Pancreas (tissue), 10 donors: ENCODE results near the gene SPATS2. TPM values are rescaled to one million over a fixed set of nuclear protein-coding genes. Genes with fewer than 3 reads are reported as not detected.

Source experiments
- ATAC-seq, 4 donors: fragments of 200-7000 bp; cut with Tn5 transposase; one replicate each; pipeline versions ENCODE4 v1.8.0 to v1.9.1; 2020; ENCODE audit warnings: mild to moderate bottlenecking in 4 of 4, moderate library complexity in 4 of 4
- DNase-seq, 6 donors: peaks; one replicate each; pipeline ENCODE4 v3.0.0-alpha.2; 2020
- FAIRE-seq: peaks from 2 replicates; lab custom pipeline; 2012; peaks lifted over from hg19 to GRCh38; lab: Jason Lieb, UNC
- H3K27ac ChIP-seq, 4 donors: fragments of 200-600 bp; sonication (generic); 1 replicate in 3 of 4; 2 replicates in 1 of 4; pipeline versions ENCODE4 v1.5.0 to v1.8.0; 2020
- H3K27me3 ChIP-seq, 4 donors: fragments of 200-600 bp; one replicate each; pipeline ENCODE4 v1.8.0; 2021
- H3K36me3 ChIP-seq, 3 donors: fragments of 200-600 bp; sonication (generic) in 1 of 3; one replicate each; pipeline versions ENCODE4 v1.5.0 to v1.8.0; 2020 to 2021
- H3K4me1 ChIP-seq, 3 donors: fragments of 200-600 bp; one replicate each; pipeline ENCODE4 v1.8.0; 2021
- H3K4me3 ChIP-seq, 4 donors: fragments of 200-600 bp; sonication (generic) in 2 of 4; one replicate each; pipeline versions ENCODE4 v1.5.0 to v1.8.0; 2020 to 2021
- H3K9me3 ChIP-seq, 4 donors: fragments of 200-600 bp; one replicate each; pipeline ENCODE4 v1.8.0; 2021
- WGBS, 2 donors: extraction: QIAGEN DNeasy Blood & Tissue Kit; methylation state at CpG; one replicate each; pipeline ENCODE4 v1.1.7; 2013; 5-methylcytosine and 5-hydroxymethylcytosine counted together
- intact Hi-C, 3 donors: fragments of 100-400 bp; cut with DNase I; formaldehyde crosslinking; loops; one replicate each; pipeline versions ENCODE4 v1.11.1 to v1.14.2; 2022
- polyA plus RNA-seq, 2 donors: library from polyadenylated mRNA; stranded (reverse); fragments of 200-250 nt; gene quantifications; one replicate each; pipeline ENCODE4 v1.2.3, GENCODE V29; 2013
- total RNA-seq, 6 donors: library from RNA; stranded (reverse); fragmentation: NEBNext Ultra II Directional in 4 of 6; extraction: Animal tissue kit (Norgen Biotek cat#: 25700) in 4 of 6; gene quantifications; one replicate each; pipeline versions ENCODE4 v1.2.1 to v1.2.4, GENCODE V29; 2021 to 2023
- TF ChIP-seq, protein P1 (sequence below), 4 donors: fragments of 200-600 bp; sonication (generic) in 3 of 4; IDR thresholded peaks; one replicate each; pipeline versions ENCODE4 v1.5.0 to v1.8.0; 2021; ENCODE audit warnings: antibody characterized with exemption in 4 of 4
- donor health status: healthy with polysubstance abuse.
- donor health status: DM: no; HTN: no; CAD: no; lungs with moderate emphysema.
- donor health status: DM: no; HTN: no; CAD: no.
- donor health status: control.
- donor health status: control.
- donor health status: Bipolar disorder and iron deficiency.
- donor health status: DM: yes; HTN: yes; CAD: no.
- donor health status: DM: no; HTN: no; CAD: no.
- donor health status: DM: no; HTN: no; CAD: no.
- donor health status: DM: yes; HTN: yes; CAD: no.

The SPATS2 gene
- total and polyA plus RNA-seq, 8 donors = 7.2 to 12.5 (median 9.4) TPM

DNA sequence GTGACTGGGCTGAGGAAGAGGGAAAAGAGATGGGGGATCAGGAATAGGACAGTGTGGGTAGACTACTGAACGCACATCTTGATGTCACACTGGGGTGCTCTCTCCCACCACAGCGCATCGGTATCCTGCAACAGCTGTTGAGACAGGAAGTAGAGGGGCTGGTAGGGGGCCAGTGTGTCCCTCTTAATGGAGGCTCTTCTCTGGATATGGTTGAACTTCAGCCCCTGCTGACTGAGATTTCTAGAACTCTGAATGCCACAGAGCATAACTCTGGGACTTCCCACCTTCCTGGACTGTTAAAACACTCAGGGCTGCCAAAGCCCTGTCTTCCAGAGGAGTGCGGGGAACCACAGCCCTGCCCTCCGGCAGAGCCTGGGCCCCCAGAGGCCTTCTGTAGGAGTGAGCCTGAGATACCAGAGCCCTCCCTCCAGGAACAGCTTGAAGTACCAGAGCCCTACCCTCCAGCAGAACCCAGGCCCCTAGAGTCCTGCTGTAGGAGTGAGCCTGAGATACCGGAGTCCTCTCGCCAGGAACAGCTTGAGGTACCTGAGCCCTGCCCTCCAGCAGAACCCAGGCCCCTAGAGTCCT is 37.1 kb upstream of the SPATS2 start:
- TF ChIP-seq, protein P1, sequence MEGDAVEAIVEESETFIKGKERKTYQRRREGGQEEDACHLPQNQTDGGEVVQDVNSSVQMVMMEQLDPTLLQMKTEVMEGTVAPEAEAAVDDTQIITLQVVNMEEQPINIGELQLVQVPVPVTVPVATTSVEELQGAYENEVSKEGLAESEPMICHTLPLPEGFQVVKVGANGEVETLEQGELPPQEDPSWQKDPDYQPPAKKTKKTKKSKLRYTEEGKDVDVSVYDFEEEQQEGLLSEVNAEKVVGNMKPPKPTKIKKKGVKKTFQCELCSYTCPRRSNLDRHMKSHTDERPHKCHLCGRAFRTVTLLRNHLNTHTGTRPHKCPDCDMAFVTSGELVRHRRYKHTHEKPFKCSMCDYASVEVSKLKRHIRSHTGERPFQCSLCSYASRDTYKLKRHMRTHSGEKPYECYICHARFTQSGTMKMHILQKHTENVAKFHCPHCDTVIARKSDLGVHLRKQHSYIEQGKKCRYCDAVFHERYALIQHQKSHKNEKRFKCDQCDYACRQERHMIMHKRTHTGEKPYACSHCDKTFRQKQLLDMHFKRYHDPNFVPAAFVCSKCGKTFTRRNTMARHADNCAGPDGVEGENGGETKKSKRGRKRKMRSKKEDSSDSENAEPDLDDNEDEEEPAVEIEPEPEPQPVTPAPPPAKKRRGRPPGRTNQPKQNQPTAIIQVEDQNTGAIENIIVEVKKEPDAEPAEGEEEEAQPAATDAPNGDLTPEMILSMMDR (IDR thresholded peaks at IDR 0.05) = no peak
- H3K27me3 ChIP-seq = no peaks in the 10 kb centered on the region
- peaks cover 0 to 4% (median 3%) of the 10 kb centered on the region in 3 donors for H3K4me1 ChIP-seq
- intact Hi-C loops = no loop called here
- WGBS, 2 donors = 94 to 97% methylated on average over 7 of the region's 7 CpGs
- no peak for ATAC-seq
- no peak overlapping the region for H3K4me3 ChIP-seq
- no peak overlapping the region for H3K27ac ChIP-seq
- FAIRE-seq = no peak
- no peak for DNase-seq
- H3K9me3 ChIP-seq = no peaks in the 10 kb centered on the region
- no peaks in the 10 kb centered on the region for H3K36me3 ChIP-seq

DNA sequence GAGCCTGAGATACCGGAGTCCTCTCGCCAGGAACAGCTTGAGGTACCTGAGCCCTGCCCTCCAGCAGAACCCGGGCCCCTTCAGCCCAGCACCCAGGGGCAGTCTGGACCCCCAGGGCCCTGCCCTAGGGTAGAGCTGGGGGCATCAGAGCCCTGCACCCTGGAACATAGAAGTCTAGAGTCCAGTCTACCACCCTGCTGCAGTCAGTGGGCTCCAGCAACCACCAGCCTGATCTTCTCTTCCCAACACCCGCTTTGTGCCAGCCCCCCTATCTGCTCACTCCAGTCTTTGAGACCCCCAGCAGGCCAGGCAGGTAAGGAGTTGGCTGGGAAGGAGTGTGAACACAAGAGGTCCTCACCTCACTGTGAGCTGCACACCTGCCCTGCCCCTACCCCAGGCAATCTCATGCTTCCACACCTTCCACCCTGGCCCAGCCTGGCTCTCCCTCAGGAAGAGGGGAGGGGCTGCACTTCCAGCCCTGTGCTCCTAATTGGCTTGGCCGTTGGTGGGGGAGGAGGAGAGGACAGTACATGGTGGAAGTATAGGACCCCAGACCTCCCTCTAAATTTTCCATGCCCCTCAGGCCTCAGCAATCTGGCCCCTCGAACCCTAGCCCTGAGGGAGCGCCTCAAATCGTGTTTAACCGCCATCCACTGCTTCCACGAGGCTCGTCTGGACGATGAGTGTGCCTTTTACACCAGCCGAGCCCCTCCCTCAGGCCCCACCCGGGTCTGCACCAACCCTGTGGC is 36.5 kb upstream of the SPATS2 start:
- Histone ChIP-seq H3K4me1 (peaks cover 0 to 4% (median 3%) of the 10 kb centered on the region in 3 donors), H3K4me3 (no peak overlapping the region), H3K36me3 (no peaks in the 10 kb centered on the region), H3K27me3 (no peaks in the 10 kb centered on the region), H3K27ac (no peak overlapping the region), H3K9me3 (no peaks in the 10 kb centered on the region)
- 57 to 61% methylated on average over 14 of the region's 14 CpGs for WGBS, 2 donors
- DNase-seq (no peak), FAIRE-seq (no peak), ATAC-seq (no peak)
- TF ChIP-seq, protein P1 (IDR thresholded peaks at IDR 0.05) = no peak
- intact Hi-C loops = no loop called here

DNA sequence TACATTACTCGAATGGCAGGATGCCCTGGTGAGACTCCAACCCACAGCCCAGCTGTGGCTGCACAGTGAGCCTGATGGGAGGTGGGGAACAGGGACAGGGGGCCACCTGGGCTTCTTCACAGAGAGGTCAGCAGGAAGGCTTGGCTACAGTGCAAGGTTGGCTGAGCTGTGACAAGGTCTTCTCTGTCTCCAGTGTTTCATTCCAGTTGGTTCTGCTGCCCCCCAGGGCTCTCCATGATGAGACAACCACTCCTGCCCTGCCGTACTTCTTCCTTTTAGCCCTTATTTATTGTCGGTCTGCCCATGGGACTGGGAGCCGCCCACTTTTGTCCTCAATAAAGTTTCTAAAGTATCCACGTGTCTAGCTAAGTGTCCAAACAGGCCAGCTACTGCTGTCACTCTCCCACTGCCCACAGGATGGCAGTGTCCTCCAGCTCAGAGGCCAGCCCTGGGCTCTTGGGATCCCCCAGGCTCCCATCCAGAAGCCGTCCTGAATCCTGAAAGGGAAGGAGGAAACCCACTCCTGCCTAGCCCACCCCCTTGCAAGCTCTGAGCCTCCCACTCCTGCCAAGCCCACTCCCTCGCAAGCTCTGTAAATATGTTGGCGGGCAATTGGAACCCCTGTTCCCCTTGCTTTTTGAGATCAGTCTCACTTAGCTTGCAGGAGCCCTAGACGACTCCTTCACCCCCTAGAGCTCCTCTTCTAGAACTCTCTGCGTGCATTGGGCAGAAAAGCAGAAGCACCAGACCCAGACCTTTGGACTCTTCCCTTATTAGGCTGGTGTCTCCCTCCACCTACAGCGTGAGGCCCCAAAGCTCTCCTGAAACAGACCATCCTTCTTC is 35.7 kb upstream of the SPATS2 start:
- peak overlapping the region in 1 of 4 donors; percentile 12 for H3K4me3 ChIP-seq
- WGBS, 2 donors = 31 to 33% methylated on average over 11 of the region's 11 CpGs
- TF ChIP-seq, protein P1 (IDR thresholded peaks at IDR 0.05) = peak; percentile 56 to 76 (median 66)
- no peaks in the 10 kb centered on the region for H3K36me3 ChIP-seq
- H3K9me3 ChIP-seq = no peaks in the 10 kb centered on the region
- H3K27ac ChIP-seq = no peak overlapping the region
- peaks cover 0 to 8% (median 6%) of the 10 kb centered on the region in 4 donors for H3K27me3 ChIP-seq
- DNase-seq = peak in 5 of 6 donors; percentile 64 to 88 (median 79)
- peaks cover 0 to 4% (median 3%) of the 10 kb centered on the region in 3 donors for H3K4me1 ChIP-seq
- peak; percentile 91 to 98 (median 96) for ATAC-seq
- FAIRE-seq = no peak
- intact Hi-C loops = no loop called here

DNA sequence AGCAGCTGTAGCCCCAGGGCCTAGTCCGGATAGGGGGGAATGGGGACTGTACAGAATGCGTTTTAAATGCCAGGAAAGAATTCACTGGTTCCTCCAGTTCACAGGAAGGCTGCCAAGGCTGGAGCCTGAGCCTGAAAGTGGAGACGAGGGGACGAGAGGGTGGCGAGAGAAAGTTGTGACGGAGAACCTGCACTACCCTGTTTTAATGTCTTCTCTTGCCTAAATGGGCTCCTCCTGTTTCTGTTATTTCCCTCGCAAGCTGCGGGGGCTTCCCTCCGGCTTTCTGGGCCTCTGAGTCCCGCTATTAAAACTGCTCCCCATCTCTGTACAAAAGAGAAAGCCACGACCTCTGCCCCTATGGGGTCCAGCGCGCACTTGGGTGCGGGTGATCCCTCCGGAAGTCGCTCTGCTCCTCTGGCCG is 34.8 kb upstream of the SPATS2 start:
- Histone ChIP-seq H3K36me3 (no peaks in the 10 kb centered on the region), H3K27me3 (peaks cover 0 to 8% (median 7%) of the 10 kb centered on the region in 4 donors), H3K4me1 (peaks cover 0 to 4% (median 3%) of the 10 kb centered on the region in 3 donors), H3K4me3 (no peak overlapping the region), H3K27ac (no peak overlapping the region), H3K9me3 (no peaks in the 10 kb centered on the region)
- intact Hi-C loops = no loop called here
- no peak for FAIRE-seq
- TF ChIP-seq, protein P1 (IDR thresholded peaks at IDR 0.05) = no peak
- ATAC-seq = no peak
- 80 to 82% methylated on average over 17 of the region's 17 CpGs for WGBS, 2 donors
- DNase-seq = no peak
